Nephron progenitor cell (in vitro differentiated cells): ENCODE measurements around the gene CELA2A.

ENCODE experiments used
- DNase-seq: peaks from one replicate; pipeline ENCODE4 v3.0.0; 2021
- H3K27ac Mint-ChIP-seq: 2 replicates; pipeline ENCODE4 v1.8.0; 2021; ENCODE audit warnings: mild to moderate bottlenecking, moderate library complexity, mixed read lengths
- H3K27me3 Mint-ChIP-seq: 2 replicates; pipeline ENCODE4 v1.8.0; 2021; ENCODE audit warnings: mild to moderate bottlenecking, low read depth, mixed read lengths; ENCODE audit not compliant: poor library complexity
- H3K36me3 Mint-ChIP-seq: 2 replicates; pipeline ENCODE4 v1.8.0; 2021; ENCODE audit warnings: low read depth, mixed read lengths
- H3K4me1 Mint-ChIP-seq: 2 replicates; pipeline ENCODE4 v1.8.0; 2021; ENCODE audit warnings: mixed read lengths
- H3K4me3 Mint-ChIP-seq: 2 replicates; pipeline ENCODE4 v1.8.0; 2021; ENCODE audit warnings: mild to moderate bottlenecking, moderate library complexity, mixed read lengths
- H3K9me3 Mint-ChIP-seq: 2 replicates; pipeline ENCODE4 v1.8.0; 2021; ENCODE audit warnings: mild to moderate bottlenecking, moderate library complexity, mixed read lengths
- CTCF ChIP-seq: fragments of 200-600 bp; sonication (generic); IDR thresholded peaks from 2 replicates; pipeline ENCODE4 v1.5.0; 2021; ENCODE audit warnings: antibody characterized with exemption

The CELA2A gene

DNA sequence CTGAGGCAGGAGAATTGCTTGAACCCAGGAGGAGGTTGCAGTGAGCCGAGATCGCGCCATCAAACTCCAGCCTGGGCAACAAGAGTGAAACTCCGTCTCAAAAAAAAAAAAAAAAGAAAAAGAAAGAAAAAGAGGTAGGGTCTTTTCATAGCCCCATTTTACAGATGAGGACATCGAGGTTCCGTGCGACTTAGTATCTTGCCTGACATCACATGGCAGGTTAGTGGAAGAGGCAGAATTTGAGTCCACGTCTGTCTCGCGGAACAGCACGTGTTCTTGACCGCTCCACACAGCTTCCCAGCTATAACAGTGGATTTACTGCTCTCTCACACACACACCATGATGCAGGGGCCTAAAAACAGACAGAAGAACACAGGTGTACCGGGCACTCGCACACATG lies 17.2 kb upstream of the CELA2A start:
- TF ChIP-seq CTCF = no peak
- H3K36me3 Mint-ChIP-seq = no peaks in the 10 kb centered on the region
- peaks cover 10% of the 10 kb centered on the region for H3K4me1 Mint-ChIP-seq
- no peak for DNase-seq
- no peaks in the 10 kb centered on the region for H3K9me3 Mint-ChIP-seq
- peaks cover 10% of the 10 kb centered on the region for H3K27me3 Mint-ChIP-seq
- H3K27ac Mint-ChIP-seq = no peak overlapping the region
- no peak overlapping the region for H3K4me3 Mint-ChIP-seq

- Mint-ChIP-seq H3K27me3 (peaks cover 10% of the 10 kb centered on the region), H3K4me3 (no peak overlapping the region), H3K36me3 (no peaks in the 10 kb centered on the region), H3K9me3 (no peaks in the 10 kb centered on the region), H3K27ac (no peak overlapping the region), H3K4me1 (peaks cover 5% of the 10 kb centered on the region)
- no peak for TF ChIP-seq CTCF
- no peak for DNase-seq
Observed at GRCh38 chr1:15440357-15440756, 16.2 kb upstream of the CELA2A start.

GRCh38 chr1:15441247-15441646 lies 15.3 kb upstream of the CELA2A start:
- Mint-ChIP-seq H3K9me3 (no peaks in the 10 kb centered on the region), H3K27ac (no peak overlapping the region), H3K4me3 (no peak overlapping the region), H3K4me1 (peaks cover 13% of the 10 kb centered on the region), H3K27me3 (peaks cover 10% of the 10 kb centered on the region), H3K36me3 (no peaks in the 10 kb centered on the region)
- no peak for DNase-seq
- TF ChIP-seq CTCF = no peak

DNA sequence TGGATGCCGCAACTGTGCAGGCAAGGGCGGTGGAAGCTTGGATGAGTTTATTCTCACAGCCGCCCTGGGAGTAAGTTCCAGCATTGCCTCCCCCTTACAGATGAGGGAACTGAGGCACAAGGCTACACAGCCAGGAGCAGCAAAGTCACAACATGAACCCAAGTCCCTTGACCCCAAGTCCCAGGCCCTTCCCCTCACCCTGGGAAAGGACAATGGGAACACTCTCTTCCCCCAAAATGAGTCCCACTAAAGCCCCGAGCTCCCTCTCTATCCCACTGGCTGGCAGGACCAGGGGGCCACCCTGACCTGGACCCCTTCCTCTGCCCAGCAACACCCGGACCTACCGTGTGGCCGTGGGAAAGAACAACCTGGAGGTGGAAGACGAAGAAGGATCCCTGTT lies 14.4 kb upstream of the CELA2A start:
- no peak overlapping the region for H3K27ac Mint-ChIP-seq
- peaks cover 11% of the 10 kb centered on the region for H3K27me3 Mint-ChIP-seq
- H3K4me3 Mint-ChIP-seq = no peak overlapping the region
- no peaks in the 10 kb centered on the region for H3K9me3 Mint-ChIP-seq
- no peak for TF ChIP-seq CTCF
- no peak for DNase-seq
- H3K4me1 Mint-ChIP-seq = peaks cover 17% of the 10 kb centered on the region
- H3K36me3 Mint-ChIP-seq = no peaks in the 10 kb centered on the region

DNA sequence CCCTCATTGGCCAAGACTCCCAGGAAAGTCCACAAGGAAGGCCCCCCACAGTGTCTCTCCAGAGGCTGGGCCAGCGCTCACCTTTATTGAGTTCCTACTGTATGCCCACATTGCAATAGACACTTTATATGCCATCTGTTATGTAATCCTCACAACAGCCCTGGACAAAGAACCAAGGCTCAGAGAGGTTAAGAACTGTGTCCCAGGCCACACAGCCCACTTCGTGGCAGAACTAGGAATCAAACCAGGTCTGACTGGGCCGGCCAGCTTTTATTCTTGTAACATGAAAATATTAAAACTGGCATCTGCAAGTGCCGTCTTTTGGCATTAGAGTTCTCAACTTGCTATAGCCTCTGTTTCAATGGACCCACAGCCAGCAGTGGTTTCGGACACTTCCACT lies 13.8 kb upstream of the CELA2A start:
- H3K4me1 Mint-ChIP-seq = peaks cover 17% of the 10 kb centered on the region
- no peak overlapping the region for H3K4me3 Mint-ChIP-seq
- H3K27ac Mint-ChIP-seq = no peak overlapping the region
- H3K27me3 Mint-ChIP-seq = peaks cover 14% of the 10 kb centered on the region
- no peak for TF ChIP-seq CTCF
- H3K36me3 Mint-ChIP-seq = no peaks in the 10 kb centered on the region
- no peaks in the 10 kb centered on the region for H3K9me3 Mint-ChIP-seq
- DNase-seq = no peak

GRCh38 chr1:15443281-15443680 lies 13.3 kb upstream of the CELA2A start:
- H3K4me1 Mint-ChIP-seq = peaks cover 17% of the 10 kb centered on the region

More at GRCh38 chr1:15443281-15443680, 13.3 kb upstream of the CELA2A start:
- Mint-ChIP-seq H3K36me3 (no peaks in the 10 kb centered on the region), H3K9me3 (no peaks in the 10 kb centered on the region), H3K27ac (no peak overlapping the region), H3K4me3 (no peak overlapping the region), H3K27me3 (peaks cover 14% of the 10 kb centered on the region)
- no peak for DNase-seq
- TF ChIP-seq CTCF = no peak
